ENCODE data around the gene MYO5C.
"Not testable (repeated sequence)": the region's sequence is repeated elsewhere in the genome, so short reads cannot be mapped to it uniquely, and the experiment has no call there.

MYO5C gene

DNA sequence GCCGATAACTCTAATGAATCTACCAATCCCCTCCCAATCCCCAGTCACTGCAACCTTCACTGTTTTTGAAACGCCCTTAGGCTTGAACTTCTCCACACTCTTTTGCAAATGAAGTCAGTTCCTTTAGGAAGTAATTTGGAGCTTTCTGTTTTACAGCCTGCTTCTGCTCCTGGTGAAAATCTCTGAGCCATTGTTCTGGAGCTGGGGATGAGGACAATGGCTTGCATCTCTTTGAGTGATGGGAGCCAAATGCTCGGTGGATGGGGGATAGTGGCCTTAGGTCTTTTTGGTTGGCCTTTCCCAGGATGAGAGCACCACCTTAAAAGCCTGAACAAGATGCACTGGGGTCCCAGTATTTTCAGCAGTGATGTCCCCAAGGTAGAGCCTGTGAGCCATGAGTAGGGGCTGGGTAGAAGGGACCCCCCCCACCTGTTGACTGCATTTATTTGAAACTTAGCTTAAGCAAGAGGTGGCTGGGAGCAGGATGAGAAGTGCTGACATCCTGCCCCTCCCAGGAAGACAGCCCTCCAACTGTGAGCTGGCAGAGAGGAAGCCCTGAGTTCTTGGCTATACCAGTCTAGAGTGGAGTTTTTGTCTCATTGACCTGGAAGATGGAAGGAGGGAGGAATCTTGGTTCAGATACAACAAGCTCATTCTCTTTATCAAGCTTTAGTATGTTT, 7.6 kb upstream of the MYO5C start:
- no peak for DNase-seq

DNA sequence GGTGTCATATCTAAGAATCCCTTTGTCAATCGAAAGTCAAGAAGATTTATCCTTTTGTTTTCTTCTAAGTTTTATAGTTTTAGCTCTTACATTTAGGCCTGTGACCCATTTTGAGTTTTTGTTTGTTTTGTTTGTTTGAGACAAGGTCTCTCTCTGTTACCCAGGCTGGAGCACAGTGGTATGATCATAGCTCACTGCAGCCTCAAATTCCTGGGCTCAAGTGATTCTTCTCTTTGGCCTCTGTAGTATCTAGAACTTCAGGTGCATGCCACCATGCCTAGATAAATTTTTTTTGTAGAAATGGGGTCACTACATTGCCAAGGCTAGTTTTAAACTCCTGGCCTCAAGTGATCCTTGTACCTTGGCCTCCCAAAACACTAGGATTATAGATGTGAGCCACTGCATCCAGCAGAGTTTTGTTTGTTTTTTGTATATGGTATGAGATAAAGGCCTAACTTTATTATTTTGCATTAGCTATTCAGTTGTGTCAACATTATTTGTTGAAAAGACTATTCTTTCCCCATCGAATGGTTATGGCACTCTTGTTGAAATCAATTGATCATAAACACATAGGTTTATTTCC, 5.8 kb upstream of the MYO5C start:
- no peak for DNase-seq

DNA sequence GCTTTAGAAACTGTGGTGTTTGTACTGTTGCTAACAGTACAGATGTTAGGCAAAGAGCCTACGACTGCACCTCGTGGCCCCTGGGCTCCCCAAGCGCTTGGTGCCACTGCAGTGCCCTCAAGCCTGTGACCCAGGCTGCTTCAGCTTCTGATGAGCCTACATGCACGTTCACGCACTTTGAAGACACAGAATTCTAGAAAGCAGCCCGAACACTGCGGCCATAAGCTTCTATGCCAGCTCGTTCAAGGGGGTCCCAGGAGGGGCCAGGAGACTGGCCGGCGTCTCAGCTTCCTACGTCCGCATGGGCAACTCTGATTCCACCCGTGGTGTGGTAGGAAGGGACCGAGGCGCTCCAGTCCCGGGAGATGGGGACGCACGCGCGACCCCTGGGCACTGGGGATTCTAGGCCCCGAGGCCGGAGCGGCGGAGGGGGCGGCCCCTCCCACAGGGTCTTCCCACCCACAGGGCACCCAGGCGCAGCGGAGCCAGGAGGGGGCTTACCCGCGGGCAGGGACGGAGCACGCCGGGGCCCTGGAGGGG, 653 bp downstream of the MYO5C start:
- DNase-seq = peak; percentile 13

DNA sequence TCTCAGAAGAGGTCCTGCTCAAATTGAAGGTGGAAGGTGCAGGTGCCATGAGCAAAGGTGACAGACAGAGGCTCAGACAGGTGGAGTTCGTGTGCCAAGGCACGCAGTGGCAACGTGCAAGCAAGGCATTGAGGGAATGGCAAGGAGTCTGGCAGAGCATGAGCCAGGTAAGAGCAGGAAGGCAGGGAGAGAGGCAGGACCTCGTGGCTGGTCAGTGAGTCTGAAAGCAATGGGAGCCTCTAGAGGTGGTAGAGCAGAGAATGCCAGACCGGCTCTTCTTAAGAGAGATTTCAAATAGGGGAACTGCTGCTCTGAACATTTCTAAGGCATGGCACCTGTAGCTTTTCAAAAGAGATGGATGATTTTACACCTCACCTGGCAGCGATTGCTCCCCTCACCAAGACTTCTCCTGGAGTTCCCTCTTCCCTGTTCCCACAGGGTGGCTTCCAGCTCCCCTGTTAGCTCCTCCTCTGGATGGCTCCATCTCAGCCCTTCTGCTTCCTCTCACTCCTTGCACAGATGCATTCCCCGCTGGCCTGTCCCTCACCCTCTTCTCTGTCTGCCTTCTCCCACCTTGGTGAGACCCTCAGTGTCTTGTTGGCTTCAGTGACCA, 2.7 kb downstream of the MYO5C start:
- DNase-seq = no peak

DNA sequence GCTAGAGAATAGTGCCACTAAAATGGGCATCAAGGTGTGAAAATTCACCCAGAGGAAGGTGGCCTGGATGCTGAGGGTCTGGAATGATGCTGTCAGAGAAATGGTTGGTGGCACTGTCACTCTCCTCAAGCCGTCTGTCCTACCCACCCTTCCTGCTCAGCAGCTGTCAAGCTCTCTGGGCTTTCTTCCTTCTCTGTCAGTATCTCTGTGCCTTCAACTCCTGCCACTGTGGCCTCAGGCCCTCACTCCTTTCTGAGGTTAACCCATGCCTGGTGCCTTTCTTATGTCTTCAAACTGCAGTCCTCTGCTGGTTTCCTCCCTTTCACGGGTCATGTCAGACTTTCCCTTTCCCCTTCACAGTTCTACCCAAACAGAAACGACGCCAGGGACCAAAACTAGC, 4.4 kb downstream of the MYO5C start:
- DNase-seq = no peak

DNA sequence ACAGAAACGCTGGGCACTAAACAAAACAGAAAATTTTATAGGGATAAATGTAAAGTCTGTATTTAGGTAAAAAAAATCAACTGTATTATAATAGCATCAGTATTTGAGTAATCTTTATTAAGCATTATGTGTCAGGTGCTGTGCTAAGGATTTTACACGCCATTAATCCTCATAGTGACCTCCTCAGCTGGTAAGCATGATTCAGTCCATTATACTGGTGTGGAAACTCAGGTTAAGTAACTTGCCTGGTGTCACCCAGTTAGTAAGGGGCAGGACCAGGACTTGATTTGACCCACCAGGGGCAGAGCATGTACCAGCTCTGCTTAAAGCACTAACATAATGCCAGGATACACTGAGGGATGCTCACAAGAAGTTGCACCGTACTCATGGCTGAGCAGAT, 4.8 kb downstream of the MYO5C start:
- no peak for DNase-seq

DNA sequence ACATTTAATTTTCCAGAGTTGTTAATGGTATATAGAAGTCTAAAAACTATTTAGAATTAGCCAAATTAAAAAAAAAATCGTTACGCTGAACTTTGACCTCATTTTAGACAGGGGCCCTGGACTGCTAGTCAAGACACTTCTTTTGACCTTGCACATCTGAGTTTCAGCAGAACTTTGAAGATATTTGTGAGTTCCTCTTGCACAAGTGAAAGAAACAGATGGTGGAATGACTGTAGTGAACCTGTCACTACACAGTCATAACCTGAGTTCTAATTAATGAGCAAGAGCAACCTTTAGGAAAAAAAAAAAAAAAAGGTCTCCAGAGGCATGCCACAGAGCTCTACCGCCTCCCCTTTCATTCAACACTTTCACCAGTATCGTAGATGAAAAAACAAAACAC, 5.3 kb downstream of the MYO5C start:
- DNase-seq = no peak

DNA sequence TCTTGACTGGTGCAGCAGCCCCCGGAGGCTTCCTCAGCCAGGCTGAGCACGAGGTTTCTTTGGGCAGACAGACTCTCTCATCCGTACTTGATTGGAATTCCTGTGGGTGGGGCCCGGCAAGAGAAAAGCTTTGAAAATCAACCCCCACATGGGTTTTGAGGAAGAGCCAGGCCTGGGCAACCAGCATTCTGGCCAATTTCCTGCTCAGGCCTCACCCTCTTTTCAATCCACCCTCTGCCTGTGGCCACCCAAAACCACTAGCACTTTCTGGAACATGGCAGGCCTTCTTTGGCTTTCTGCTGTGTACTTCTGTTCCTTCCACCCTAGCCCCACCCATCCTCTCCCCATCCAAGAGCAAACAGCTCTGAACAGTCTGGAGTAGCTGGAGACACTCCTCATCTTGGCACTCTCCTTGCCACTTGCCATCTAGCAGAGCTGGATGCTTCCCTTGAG, 5.9 kb downstream of the MYO5C start:
- DNase-seq = no peak

DNA sequence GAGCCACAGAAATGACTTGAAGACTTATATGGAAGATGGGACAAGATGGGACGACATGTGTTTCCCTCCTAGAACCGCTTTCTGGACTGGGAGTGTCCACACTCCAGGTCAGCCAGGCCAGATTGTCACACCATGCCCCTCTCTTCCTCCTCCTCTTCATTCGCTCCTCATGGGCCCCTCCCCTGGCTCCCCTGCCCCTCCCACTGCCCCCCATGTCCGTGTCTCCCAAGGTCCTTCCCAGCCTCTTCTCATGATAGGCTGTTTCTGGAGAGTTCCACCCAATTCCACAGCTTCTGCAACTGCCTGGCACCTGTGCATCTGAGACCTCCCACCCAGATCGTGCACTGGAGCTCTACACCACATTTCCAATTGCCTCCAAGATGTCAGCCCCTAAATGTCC, 6.6 kb downstream of the MYO5C start:
- no peak for DNase-seq

DNA sequence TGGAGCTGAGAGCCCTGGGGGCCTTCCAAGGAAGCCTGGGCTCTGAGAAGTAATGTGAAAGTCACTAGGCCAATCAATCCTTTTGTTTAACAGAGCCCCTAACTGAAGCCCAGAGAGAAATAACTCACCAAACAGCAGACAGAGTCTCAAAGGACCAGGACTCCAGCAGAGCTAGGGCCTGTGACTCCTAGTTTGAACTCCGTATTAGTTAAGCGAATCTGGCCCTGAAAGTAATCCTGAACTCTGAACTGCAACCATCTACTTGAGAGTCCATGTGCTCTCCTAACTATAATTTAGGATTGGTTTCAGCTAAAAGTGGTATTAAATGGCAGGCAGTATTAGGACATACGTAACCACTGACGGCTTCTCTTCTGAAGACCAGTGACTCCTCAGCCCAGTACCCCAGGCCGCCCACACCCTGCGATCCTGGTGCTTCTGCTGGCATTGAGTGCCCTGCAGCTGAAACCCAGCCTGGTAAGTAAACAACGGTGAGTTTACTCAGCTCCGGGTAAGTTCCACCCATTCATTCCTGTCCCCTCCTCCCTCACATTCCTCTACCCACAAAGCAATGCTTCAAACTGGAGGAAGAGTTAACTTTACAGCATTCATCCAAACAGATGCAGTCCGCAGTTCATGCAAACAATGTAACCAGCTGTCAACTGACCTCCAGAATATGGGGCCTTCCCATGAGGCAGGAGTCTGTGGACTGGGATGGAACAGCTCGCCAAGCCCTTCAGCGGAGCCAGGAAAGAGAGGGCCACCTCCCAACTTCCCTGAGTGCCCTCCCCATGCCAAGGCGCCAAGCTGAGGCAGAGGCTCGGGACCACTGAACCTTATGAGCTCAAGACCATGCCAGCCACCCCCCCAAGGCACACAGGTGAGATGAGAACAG, 7.3 kb downstream of the MYO5C start:
- DNase-seq = no peak

DNA sequence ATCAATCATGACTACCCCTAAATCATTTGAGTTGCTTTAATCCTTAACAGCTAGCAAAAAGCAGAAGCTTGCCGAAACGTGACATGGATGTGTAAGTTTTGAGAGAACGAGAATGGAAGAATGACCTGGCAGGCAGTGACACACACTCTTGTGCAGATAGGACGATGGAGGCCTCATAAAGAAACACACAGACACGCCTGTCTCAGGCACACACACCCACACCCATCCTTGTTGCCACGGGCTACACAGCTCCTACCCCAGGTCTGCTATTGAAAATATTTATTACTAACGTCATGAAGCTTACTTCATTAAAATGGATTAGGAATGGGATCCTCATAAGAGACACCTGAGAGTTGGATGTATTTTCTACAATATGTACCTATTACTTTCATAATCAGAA, 8.5 kb downstream of the MYO5C start:
- no peak for DNase-seq

DNA sequence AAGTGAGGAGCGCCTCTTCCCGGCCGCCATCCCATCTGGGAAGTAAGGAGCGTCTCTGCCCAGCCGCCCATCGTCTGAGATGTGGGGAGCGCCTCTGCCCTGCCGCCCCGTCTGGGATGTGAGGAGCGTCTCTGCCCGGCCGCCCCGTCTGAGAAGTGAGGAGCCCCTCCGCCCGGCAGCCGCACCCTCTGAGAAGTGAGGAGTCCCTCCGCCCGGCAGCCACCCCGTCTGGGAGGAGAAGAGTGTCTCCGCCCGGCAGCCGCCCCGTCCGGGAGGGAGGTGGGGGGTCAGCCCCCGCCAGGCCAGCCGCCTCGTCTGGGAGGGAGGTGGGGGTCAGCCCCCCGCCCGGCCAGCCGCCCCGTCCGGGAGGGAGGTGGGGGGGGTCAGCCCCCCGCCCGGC, 9.7 kb downstream of the MYO5C start:
- DNase-seq = not testable (repeated sequence)

DNA sequence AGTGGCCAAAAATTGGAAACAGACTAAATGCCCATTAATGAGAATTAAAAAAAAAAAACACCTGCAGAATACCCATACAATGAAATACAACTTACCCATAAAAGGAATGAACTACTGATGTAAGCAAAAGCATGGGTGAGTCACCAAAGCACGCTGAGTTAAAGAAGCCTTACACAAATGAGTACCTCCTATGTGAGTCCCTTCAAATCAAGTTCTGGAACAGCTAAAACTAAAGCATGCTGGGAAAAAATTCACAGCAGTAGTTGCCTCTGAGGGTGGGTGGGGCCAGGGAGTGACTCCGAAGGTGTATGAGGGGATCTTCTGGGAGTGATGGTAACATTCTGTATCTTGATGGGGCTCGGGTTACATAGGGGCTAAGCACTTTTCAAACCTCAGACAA, 11.4 kb downstream of the MYO5C start:
- no peak for DNase-seq

DNA sequence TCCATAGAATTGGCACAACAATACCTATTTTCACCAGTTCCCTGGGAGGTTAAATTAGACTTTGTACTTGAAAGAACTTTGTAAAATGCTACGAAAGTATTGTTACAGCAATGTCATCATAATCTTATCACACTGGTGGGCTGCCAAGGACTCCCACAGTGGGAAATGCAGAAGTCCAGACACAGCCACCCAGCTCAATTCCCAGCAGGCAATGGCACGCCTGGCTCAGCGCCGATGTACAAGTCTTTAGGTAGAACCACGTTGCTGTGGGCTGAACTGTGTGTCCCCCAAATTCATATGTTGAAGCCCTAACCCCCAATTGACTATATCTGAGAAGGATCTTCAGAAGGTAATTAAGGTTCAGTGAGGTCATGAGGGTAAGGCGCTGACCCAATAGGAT, 12.3 kb downstream of the MYO5C start:
- DNase-seq = no peak

DNA sequence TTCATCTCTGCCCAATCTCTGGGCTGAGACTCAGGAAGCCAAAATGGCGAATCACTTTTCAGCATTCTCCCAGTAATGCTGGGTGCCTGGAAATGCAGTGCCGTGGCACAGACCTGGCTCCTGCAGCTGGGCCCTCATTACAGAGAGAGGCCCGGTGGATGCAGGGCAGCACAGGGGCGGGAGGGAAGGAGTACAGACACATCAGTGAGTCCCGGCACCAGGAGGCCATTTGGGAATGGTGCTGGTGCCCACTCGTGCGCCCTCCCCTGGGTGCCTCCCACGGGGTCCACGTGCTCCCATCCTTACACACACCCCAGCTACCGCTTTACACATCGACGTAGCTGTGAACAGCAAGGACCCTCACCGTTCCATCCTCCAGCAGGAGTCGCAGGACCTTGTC, 13.2 kb downstream of the MYO5C start:
- DNase-seq = no peak

DNA sequence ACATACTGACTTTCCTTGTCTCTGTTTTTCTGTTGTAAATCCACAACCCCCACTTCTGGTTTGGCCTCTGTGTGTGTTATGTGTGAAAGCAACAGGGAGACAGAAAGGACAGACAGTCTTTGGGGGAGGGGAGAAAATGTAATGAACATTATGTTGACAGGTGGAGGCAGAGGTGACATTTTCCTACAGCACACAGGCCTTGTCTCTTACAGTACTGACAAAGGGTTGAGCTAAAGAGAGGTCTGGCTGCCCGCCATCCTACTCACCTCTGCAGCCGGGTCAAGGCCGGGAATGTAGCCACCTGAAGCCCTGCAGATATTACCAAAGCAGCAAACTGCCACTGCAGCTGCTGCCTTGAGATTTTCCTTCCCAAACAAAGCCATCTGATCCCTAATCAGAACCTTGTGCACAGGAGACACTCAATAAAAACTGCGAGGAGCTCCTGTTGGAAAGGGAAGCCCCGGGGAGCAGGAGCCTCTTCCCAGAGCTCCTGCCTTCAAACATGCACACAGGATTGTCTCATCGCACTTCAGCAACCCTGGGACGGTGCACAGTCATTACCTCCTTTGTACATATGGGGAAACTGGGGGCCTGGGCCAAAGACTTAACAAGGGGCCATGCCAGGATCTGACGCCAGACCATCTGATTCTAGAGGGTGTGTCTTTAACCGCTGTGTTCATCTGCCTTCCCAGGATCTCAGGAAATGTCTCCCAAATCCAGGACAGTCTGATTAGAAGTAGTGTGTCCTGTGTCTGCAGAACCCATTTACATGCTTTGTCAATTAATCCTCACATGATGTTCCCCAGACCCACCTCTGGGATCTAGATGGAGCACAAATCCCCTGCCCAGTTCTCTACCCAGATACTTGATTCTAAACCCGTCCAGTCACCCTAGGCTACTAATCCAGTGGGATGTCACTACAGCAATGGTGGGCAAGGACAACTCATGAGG, 14.2 kb downstream of the MYO5C start:
- DNase-seq = no peak

DNA sequence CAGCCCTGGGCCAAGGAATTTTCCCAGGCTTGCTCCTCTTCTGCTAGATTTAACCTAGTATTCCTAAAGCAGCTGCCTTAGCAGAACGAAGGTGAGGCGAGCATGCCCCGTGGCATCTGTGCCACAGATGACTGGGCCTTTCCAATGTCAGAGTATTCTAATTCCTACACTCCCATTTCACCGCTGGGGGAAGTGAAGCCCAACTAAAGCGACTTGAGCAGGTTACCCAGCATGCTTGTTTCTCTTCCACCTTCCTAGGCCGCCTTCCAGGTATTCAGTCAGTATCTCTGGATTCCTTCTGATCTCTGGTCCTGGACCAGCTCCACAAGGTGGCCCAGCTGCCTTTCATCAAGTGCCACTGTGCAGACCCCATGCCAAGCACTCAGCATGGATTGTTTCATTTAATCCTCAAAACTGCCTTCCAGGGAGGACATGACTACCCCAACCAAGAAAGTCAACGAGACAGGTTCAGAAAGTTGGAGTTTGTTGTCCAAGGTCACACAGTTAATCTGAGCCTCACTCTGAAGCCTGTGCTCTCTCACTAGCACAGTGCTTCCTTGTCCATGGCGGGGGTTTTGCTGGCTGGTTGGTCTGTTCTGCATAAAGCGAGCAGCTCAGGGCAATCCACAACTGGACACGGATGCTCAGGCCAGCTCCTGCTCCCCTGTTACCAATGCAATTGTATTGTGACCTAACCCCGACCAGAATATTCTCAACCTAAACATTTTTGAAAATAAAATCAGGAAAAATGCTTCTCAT, 15.1 kb downstream of the MYO5C start:
- no peak for DNase-seq

DNA sequence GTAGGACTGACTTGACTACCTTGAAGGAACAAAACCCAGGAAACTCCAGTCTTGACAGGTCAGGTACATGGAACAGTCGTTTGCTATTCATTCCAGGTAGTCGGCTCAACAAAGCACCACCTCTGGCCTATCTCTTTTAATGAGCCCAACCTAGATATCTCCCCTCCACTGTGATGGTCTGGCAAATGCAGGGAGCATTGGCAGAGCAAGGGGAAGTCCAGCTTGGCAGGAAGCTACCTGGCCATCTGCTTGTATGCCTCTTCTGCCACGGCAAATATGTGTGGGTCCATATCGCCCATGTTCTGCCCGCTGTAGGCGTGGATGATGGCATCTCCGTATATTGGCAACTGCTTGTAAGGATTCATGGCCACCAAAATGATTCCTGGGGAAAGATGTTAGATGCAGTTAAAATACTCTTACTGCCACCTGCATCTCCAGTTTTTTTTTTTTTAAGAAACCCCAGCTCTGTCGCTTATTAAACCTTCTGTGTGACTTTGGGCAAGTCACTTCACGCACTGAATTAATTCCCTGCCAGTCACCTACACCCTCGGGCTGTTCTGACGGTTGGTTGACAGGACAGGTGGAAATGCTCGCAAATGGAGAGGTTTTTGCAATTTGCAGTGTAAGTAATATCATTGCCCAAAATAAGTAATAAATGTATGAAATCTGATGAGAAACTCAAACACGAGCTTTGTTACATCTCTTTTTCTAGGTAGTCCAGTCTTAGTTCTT, 16.8 kb downstream of the MYO5C start:
- no peak for DNase-seq

DNA sequence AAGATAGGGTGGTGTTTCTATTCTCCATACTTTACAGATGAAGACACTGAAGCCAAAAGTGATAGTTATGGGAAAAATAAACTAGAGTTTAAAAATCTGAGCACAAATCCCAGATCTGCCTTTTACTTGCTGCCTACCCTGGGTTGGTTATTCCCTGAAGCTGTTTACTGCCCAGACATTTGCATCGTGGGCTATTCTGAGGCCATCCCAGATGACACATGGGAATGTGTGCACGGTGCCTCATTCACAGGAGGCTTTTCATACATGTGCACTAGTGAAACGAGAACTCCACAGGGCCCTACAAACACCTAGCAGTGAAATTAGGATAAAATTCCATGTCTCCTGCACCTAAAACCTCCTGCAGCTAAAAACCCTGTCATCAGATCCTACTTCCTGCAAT, 17.5 kb downstream of the MYO5C start:
- no peak for DNase-seq

DNA sequence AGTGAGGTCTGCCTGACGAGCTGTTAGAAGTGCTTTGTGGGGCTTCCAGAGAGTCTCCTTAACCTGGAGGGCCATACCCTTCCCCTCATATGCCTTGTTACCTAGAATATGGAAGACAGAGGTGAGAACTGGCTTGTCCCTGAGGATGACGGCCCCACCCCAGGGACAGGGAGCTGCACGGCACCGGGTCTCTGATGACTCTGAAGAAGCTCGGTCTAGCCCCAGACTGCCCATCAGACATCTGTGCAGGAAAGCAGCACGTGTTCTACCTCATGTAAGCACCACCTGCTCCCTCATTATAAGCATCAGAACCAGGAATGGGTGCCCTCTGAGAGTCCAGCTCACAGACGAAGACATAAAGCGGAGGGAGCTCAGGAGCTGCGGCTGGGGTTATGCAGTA, 18.0 kb downstream of the MYO5C start:
- no peak for DNase-seq
